K562 (cell line): Measurements from ENCODE around the gene CCDC97.

Source experiments
- POLR2A ChIP-seq: fragments of 450-650 bp; conservative IDR thresholded peaks from 2 replicates; pipeline ENCODE4 v1.6.1; 2016
- TAF1 ChIP-seq: IDR thresholded peaks from 2 replicates; pipeline ENCODE4 v1.6.1; 2011; ENCODE audit warnings: mild to moderate bottlenecking, low read length, moderate library complexity; ENCODE audit not compliant: insufficient read depth, control insufficient read depth, severe bottlenecking; ENCODE audit errors: extremely low read depth
- ZNF12 ChIP-seq: sonication (generic); formaldehyde crosslinking; IDR thresholded peaks from 2 replicates; pipeline ENCODE4 v1.4.0; 2020; ENCODE audit warnings: mild to moderate bottlenecking, missing genetic modification reagents

- TF ChIP-seq ZNF12 (CRISPR knock-in tag) (no peak), POLR2A (no peak), TAF1 (no peak)
Measured at GRCh38 chr19:41327076-41327575, 17.2 kb downstream of the CCDC97 start.
